ENCODE data around the gene BICD1. TPM values are rescaled to one million over a fixed set of nuclear protein-coding genes. Genes with fewer than 3 reads are reported as not detected.

Gene BICD1
- total and polyA plus RNA-seq, 2 donors (not counting 3 experiments of a cell fraction or from before 2014, with no cell fraction given), result 12.2 to 51.0 TPM

DNA sequence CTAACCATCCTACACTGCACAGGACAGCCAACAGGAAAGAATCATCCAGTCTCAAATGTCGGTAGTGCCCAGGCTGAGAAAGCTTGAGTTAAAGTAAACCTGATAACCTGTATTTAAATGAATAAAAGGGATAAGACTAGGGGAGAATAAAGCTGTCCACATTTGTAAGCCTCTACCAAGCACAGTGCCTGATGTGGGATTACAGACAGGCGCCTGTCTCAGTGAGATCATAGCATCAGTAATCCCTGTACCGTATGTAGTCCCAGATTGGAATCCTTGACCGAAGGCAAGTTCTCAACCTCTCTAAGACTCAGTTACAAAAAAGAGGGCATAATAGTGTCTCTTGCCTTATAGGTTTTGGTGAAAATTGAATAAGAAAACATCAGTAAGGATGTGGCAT, 59.9 kb downstream of the BICD1 start:
- dilution Hi-C loops (cut with MboI; ENCODE audit: extremely low pct_ligation_motif_present, low sequenced_read_pairs), result no loop called here
- no peak for FAIRE-seq
- ChIA-PET POLR2A (no interaction called here), CTCF (no interaction called here)
- Histone ChIP-seq H3K27me3 (ENCODE audit: control insufficient read depth in 2 of 2, insufficient read depth in 2 of 2, low read length in 2 of 2) (no peaks in the 10 kb centered on the region), H3K9ac (replicated peaks; ENCODE audit: extremely low read depth, insufficient read depth, low read length) (no peak overlapping the region), H2AFZ (ENCODE audit: low read depth, low read length) (no peak overlapping the region), H3K4me1 (ENCODE audit: control insufficient read depth, extremely low read depth, insufficient read depth, low read length) (peaks cover 7% of the 10 kb centered on the region), H3K9me1 (replicated peaks; ENCODE audit: control insufficient read depth, extremely low read depth, insufficient read depth, low read length) (peaks cover 3% of the 10 kb centered on the region), H3K4me3 (replicated peaks in 1 of 3; ENCODE audit: insufficient read depth in 1 of 3, low read depth in 1 of 3, low read length in 3 of 3) (no peak overlapping the region), H3K4me2 (ENCODE audit: insufficient read depth, low read length) (no peak overlapping the region), H3K9me3 (replicated peaks; ENCODE audit: control insufficient read depth, insufficient read depth, low read length) (no peaks in the 10 kb centered on the region), H3K79me2 (ENCODE audit: control insufficient read depth, insufficient read depth, low read length) (peaks cover 15% of the 10 kb centered on the region), H3K36me3 (ENCODE audit: control insufficient read depth in 2 of 2, extremely low read depth in 1 of 2, insufficient read depth in 2 of 2, low read length in 2 of 2) (no peaks in the 10 kb centered on the region), H4K20me1 (replicated peaks; ENCODE audit: control insufficient read depth, extremely low read depth, insufficient read depth, low read length) (peaks cover 5% of the 10 kb centered on the region), H3K27ac (ENCODE audit: insufficient read depth, low read depth, low read length) (no peak overlapping the region)
- intact Hi-C loops (cut with micrococcal nuclease), result loop anchor here (10.0 kb wide), 1 partner anchor 62 kb away; the partner anchor contains the start of gene BICD1
- BruUV-seq (replicated peaks), result no TSS peak
- TF ChIP-seq JUN (IDR thresholded peaks at IDR 0.05; ENCODE audit: borderline replicate concordance, insufficient read depth, insufficient read length, low read depth) (no peak), POLR2A (IDR thresholded peaks at IDR 0.05; ENCODE audit: low read depth, low read length) (no peak), FOS (IDR thresholded peaks at IDR 0.05; ENCODE audit: borderline replicate concordance, insufficient read depth, low read length) (no peak), GATA2 (IDR thresholded peaks at IDR 0.05; ENCODE audit: insufficient read depth, insufficient read length, low read depth, low read length) (no peak), POLR2AphosphoS5 (IDR thresholded peaks at IDR 0.05; ENCODE audit: insufficient read depth, low read depth, low read length) (no peak), EZH2 (IDR thresholded peaks at IDR 0.05; ENCODE audit: borderline replicate concordance, low read depth, low read length, severe bottlenecking) (no peak), MYC (IDR thresholded peaks at IDR 0.05; ENCODE audit: low read depth, low read length) (no peak)
- TF ChIP-seq, protein P1, sequence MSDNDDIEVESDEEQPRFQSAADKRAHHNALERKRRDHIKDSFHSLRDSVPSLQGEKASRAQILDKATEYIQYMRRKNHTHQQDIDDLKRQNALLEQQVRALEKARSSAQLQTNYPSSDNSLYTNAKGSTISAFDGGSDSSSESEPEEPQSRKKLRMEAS (IDR thresholded peaks at IDR 0.05; ENCODE audit: insufficient read depth, insufficient read length), result no peak
- TF ChIP-seq, protein P2, sequence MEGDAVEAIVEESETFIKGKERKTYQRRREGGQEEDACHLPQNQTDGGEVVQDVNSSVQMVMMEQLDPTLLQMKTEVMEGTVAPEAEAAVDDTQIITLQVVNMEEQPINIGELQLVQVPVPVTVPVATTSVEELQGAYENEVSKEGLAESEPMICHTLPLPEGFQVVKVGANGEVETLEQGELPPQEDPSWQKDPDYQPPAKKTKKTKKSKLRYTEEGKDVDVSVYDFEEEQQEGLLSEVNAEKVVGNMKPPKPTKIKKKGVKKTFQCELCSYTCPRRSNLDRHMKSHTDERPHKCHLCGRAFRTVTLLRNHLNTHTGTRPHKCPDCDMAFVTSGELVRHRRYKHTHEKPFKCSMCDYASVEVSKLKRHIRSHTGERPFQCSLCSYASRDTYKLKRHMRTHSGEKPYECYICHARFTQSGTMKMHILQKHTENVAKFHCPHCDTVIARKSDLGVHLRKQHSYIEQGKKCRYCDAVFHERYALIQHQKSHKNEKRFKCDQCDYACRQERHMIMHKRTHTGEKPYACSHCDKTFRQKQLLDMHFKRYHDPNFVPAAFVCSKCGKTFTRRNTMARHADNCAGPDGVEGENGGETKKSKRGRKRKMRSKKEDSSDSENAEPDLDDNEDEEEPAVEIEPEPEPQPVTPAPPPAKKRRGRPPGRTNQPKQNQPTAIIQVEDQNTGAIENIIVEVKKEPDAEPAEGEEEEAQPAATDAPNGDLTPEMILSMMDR (IDR thresholded peaks at IDR 0.05; ENCODE audit: extremely low read depth in 1 of 2, insufficient read depth in 1 of 2, low read depth in 1 of 2, low read length in 2 of 2), result no peak
- DNase-seq (ENCODE audit: low read depth, low spot score), result no peak
